Colon (tissue), 2 donors: ENCODE data around the gene SRGAP1.
"Not testable (repeated sequence)": the region's sequence is repeated elsewhere in the genome, so short reads cannot be mapped to it uniquely, and the experiment has no call there.

Experiments used
- FAIRE-seq: peaks from 2 replicates; lab custom pipeline; 2012; peaks lifted over from hg19 to GRCh38; lab: Jason Lieb, UNC
- donor health status: control.
- donor health status: control.

Gene SRGAP1

GRCh38 chr12:64008596-64008995 is 164.1 kb downstream of the SRGAP1 start:
- FAIRE-seq, result no peak

GRCh38 chr12:64009321-64010068 is 165.0 kb downstream of the SRGAP1 start:
- no peak for FAIRE-seq

- no peak for FAIRE-seq
These were observed 165.7 kb downstream of the SRGAP1 start for GRCh38 chr12:64010069-64010686.

- no peak for FAIRE-seq
These were observed 172.0 kb downstream of the SRGAP1 start for GRCh38 chr12:64016521-64016920.

GRCh38 chr12:64018116-64018515 is 173.6 kb downstream of the SRGAP1 start:
- not testable (repeated sequence) for FAIRE-seq

GRCh38 chr12:64018524-64018923 is 174.0 kb downstream of the SRGAP1 start:
- no peak for FAIRE-seq

GRCh38 chr12:64019101-64019500 is 174.6 kb downstream of the SRGAP1 start:
- no peak for FAIRE-seq

GRCh38 chr12:64019654-64020053 is 175.2 kb downstream of the SRGAP1 start:
- FAIRE-seq, result no peak

GRCh38 chr12:64025174-64025958 is 180.9 kb downstream of the SRGAP1 start:
- no peak for FAIRE-seq

GRCh38 chr12:64027311-64027710 is 182.8 kb downstream of the SRGAP1 start:
- no peak for FAIRE-seq

- FAIRE-seq, result no peak
These were observed 184.0 kb downstream of the SRGAP1 start for GRCh38 chr12:64028541-64028940.

GRCh38 chr12:64029013-64029857 is 184.7 kb downstream of the SRGAP1 start:
- FAIRE-seq, result no peak

GRCh38 chr12:64030155-64030554 is 185.7 kb downstream of the SRGAP1 start:
- FAIRE-seq, result no peak

- FAIRE-seq, result not testable (repeated sequence)
These were observed 189.6 kb downstream of the SRGAP1 start for GRCh38 chr12:64034056-64034455.

GRCh38 chr12:64034901-64035576 is 190.5 kb downstream of the SRGAP1 start:
- FAIRE-seq, result no peak

GRCh38 chr12:64036414-64036813 is 191.9 kb downstream of the SRGAP1 start:
- FAIRE-seq, result no peak

- no peak for FAIRE-seq
These were observed 194.9 kb downstream of the SRGAP1 start for GRCh38 chr12:64039281-64039871.

GRCh38 chr12:64042911-64043310 is 198.4 kb downstream of the SRGAP1 start:
- no peak for FAIRE-seq

GRCh38 chr12:64044191-64044590 is 199.7 kb downstream of the SRGAP1 start:
- FAIRE-seq, result no peak

GRCh38 chr12:64051057-64051456 is 206.6 kb downstream of the SRGAP1 start:
- FAIRE-seq, result no peak

GRCh38 chr12:64053117-64053516 is 208.6 kb downstream of the SRGAP1 start:
- no peak for FAIRE-seq
